Adrenal gland (tissue), 19 donors: Measurements from ENCODE around the gene GNAI3. TPM values are rescaled to one million over a fixed set of nuclear protein-coding genes. Genes with fewer than 3 reads are reported as not detected.

Experiments used
- DNase-seq, 7 donors: peaks; one replicate each; pipeline ENCODE4 v3.0.0-alpha.2; 2019 to 2020
- H3K27ac ChIP-seq, 5 donors: fragments of 200-600 bp; sonication (generic) in 4 of 5; 1 replicate in 3 of 5; 2 replicates in 2 of 5; pipeline versions ENCODE4 v1.5.1 to v1.8.0; 2016 to 2020; ENCODE audit warnings: mild to moderate bottlenecking in 1 of 5
- H3K27me3 ChIP-seq: fragments of 200-600 bp; 2 replicates; pipeline ENCODE4 v1.8.0; 2021
- H3K36me3 ChIP-seq, 2 donors: fragments of 200-600 bp; replicated peaks in 1 of 2; 1 replicate in 1 of 2; 2 replicates in 1 of 2; pipeline versions ENCODE4 v1.5.1 to v1.8.0; 2018 to 2022
- H3K4me1 ChIP-seq, 2 donors: fragments of 200-600 bp; replicated peaks in 1 of 2; 1 replicate in 1 of 2; 2 replicates in 1 of 2; pipeline versions ENCODE4 v1.5.1 to v1.8.0; 2018 to 2021
- H3K4me3 ChIP-seq, 4 donors: fragments of 200-600 bp; sonication (generic) in 3 of 4; one replicate each; pipeline ENCODE4 v1.5.1; 2016 to 2018
- H3K9me3 ChIP-seq, 3 donors: fragments of 200-600 bp; sonication (generic) in 1 of 3; replicated peaks in 1 of 3; 1 replicate in 2 of 3; 2 replicates in 1 of 3; pipeline versions ENCODE4 v1.5.1 to v1.8.0; 2016 to 2021
- POLR2A ChIP-seq, 2 donors: fragments of 450-650 bp; IDR thresholded peaks; one replicate each; pipeline ENCODE4 v1.6.1; 2017; ENCODE audit warnings: antibody characterized with exemption in 2 of 2, mild to moderate bottlenecking in 2 of 2, moderate library complexity in 1 of 2
- WGBS, 4 donors: extraction: QIAGEN DNeasy Blood & Tissue Kit in 2 of 4; methylation state at CpG; one replicate each; pipeline versions ENCODE4 v1.1.5 to v1.1.7; 2013 to 2017; 5-methylcytosine and 5-hydroxymethylcytosine counted together
- intact Hi-C, 2 donors: fragments of 100-400 bp; cut with DNase I; formaldehyde crosslinking; loops; one replicate each; pipeline versions ENCODE4 v1.14.1 to v1.15.0; 2022 to 2023
- long read RNA-seq, 10 donors: library from polyadenylated mRNA in 3 of 10; unstranded in 2 of 10; stranded (forward) in 1 of 10; transcript quantifications; one replicate each; pipeline ENCODE4 v2.0.0 and lab custom pipeline, GENCODE V29; 2021 to 2026
- polyA plus RNA-seq, 3 donors: library from polyadenylated mRNA; stranded (reverse); fragments of 200-250 nt in 2 of 3; fragments of 350-450 nt in 1 of 3; fragmentation: Illumina TruSeq in 1 of 3; extraction: RNeasy Lipid Tissue Mini Kit (QIAGEN cat#74804) in 1 of 3; gene quantifications; one replicate each; pipeline ENCODE4 v1.2.3, GENCODE V29; 2013 to 2014
- total RNA-seq, 9 donors: library from RNA; depleted of rRNA in 4 of 9; stranded (reverse); fragments of >200 nt in 4 of 9; fragments of 120-200 nt in 1 of 9; fragmentation: NEBNext Ultra II Directional in 1 of 9; extraction: Animal tissue kit (Norgen Biotek cat#: 25700) in 1 of 9; gene quantifications; one replicate each; pipeline versions ENCODE4 v1.1.0 to v1.2.4, GENCODE V29; 2013 to 2023
- TF ChIP-seq, protein P1 (sequence below), 6 experiments: fragments of 450-650 bp in 4 of 6; fragments of 200-600 bp in 2 of 6; sonication (generic) in 1 of 6; IDR thresholded peaks; 1 replicate in 5 of 6; 2 replicates in 1 of 6; pipeline versions ENCODE4 v1.5.1 to v1.8.0; 2016 to 2021; ENCODE audit warnings: antibody characterized with exemption in 6 of 6, mild to moderate bottlenecking in 2 of 6, moderate library complexity in 1 of 6
- donor health status: healthy with polysubstance abuse.
- donor health status: Bipolar disorder and iron deficiency.
- donor health status: DM: yes; HTN: yes; CAD: no.
- donor health status: DM: no; HTN: no; CAD: no.
- donor health status: DM: no; HTN: no; CAD: no.
- donor health status: DM: yes; HTN: yes; CAD: no.

GNAI3 gene
- total RNA-seq, result 10 to 100 TPM in 1 of 9 donors, 1 to 10 TPM in 8; 2.8 to 12.0 (median 5.8) TPM
- 1 to 10 TPM; 1.6 to 7.7 (median 2.2) TPM for polyA plus RNA-seq
- long read RNA-seq, donor 1, full-length matches to known transcripts, result 40 of 52 reads
- long read RNA-seq, donor 1, partial matches to known transcripts, result 12 of 52 reads
- long read RNA-seq, donor 1, other reads (novel, unspliced or antisense), result 0 of 52 reads
- long read RNA-seq, donor 2, full-length matches to known transcripts, result 20 of 29 reads
- long read RNA-seq, donor 2, partial matches to known transcripts, result 9 of 29 reads
- long read RNA-seq, donor 2, other reads (novel, unspliced or antisense), result 0 of 29 reads
- long read RNA-seq, donor 3, full-length matches to known transcripts, result 30 of 39 reads
- long read RNA-seq, donor 3, partial matches to known transcripts, result 9 of 39 reads
- long read RNA-seq, donor 3, other reads (novel, unspliced or antisense), result 0 of 39 reads
- long read RNA-seq, donor 4, full-length matches to known transcripts, result 44 of 50 reads
- long read RNA-seq, donor 4, partial matches to known transcripts, result 0 of 50 reads
- long read RNA-seq, donor 4, other reads (novel, unspliced or antisense), result 6 of 50 reads
- long read RNA-seq, donor 5, full-length matches to known transcripts, result 146 of 150 reads
- long read RNA-seq, donor 5, partial matches to known transcripts, result 2 of 150 reads
- long read RNA-seq, donor 5, other reads (novel, unspliced or antisense), result 2 of 150 reads
- long read RNA-seq, donor 6, full-length matches to known transcripts, result 23 of 26 reads
- long read RNA-seq, donor 6, partial matches to known transcripts, result 2 of 26 reads
- long read RNA-seq, donor 6, other reads (novel, unspliced or antisense), result 1 of 26 reads
- long read RNA-seq, donor 7, full-length matches to known transcripts, result 14 of 31 reads
- long read RNA-seq, donor 7, partial matches to known transcripts, result 17 of 31 reads
- long read RNA-seq, donor 7, other reads (novel, unspliced or antisense), result 0 of 31 reads
- long read RNA-seq, donor 8, full-length matches to known transcripts, result 50 of 67 reads
- long read RNA-seq, donor 8, partial matches to known transcripts, result 17 of 67 reads
- long read RNA-seq, donor 8, other reads (novel, unspliced or antisense), result 0 of 67 reads
- long read RNA-seq, donor 9, full-length matches to known transcripts, result 22 of 39 reads
- long read RNA-seq, donor 9, partial matches to known transcripts, result 17 of 39 reads
- long read RNA-seq, donor 9, other reads (novel, unspliced or antisense), result 0 of 39 reads
- long read RNA-seq, donor 10, full-length matches to known transcripts, result 6 of 6 reads
- long read RNA-seq, donor 10, partial matches to known transcripts, result 0 of 6 reads
- long read RNA-seq, donor 10, other reads (novel, unspliced or antisense), result 0 of 6 reads

DNA sequence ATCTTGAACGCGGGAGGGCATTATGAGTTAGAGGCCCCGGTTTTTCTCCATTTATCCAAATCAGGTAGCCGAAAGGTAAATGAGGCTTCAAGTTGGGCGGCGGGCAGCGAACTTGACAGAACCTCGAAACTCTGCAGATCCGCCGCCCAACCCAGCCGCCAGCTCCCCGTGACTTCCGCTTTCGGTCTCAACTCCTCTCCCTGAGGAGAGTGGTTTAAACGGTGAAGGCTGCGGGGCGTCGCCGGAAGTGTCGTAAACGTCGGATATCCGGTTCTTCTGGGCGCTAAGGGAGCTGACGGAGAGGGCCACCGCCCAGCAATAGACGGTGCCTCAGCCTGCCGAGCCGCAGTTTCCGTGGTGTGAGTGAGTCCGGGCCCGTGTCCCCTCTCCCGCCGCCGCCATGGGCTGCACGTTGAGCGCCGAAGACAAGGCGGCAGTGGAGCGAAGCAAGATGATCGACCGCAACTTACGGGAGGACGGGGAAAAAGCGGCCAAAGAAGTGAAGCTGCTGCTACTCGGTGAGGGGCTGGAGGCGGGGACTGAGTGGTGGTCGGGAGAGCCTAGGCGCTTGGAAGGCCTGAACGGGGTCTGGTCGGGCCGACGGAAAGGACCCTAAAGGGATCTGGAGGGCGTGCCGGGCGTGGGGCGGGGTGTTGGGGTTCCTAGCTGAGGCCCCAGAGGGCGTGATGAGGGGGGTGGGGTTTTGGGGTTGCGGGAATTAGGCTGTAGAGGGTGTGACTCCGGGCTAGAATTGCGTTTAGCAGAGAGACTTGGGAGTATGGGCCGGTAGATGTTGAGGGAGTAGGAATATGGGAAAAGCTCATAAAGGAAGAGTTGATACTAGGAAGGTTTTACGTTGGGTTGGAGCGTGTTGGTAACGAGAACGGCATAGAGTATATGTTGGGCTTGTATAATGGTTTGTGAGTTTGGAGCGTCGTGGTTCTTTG is at the start of gene GNAI3:
GNAI3 (plus strand) TSS at position 295 of the 947 bp plus-strand sequence; CDS start at position 401, 106 bp downstream.
- DNase-seq, result peak; percentile 94 to 99 (median 97)
- TF ChIP-seq POLR2A (IDR thresholded peaks at IDR 0.05), result peak; percentile 98 to 99
- TF ChIP-seq, protein P1, sequence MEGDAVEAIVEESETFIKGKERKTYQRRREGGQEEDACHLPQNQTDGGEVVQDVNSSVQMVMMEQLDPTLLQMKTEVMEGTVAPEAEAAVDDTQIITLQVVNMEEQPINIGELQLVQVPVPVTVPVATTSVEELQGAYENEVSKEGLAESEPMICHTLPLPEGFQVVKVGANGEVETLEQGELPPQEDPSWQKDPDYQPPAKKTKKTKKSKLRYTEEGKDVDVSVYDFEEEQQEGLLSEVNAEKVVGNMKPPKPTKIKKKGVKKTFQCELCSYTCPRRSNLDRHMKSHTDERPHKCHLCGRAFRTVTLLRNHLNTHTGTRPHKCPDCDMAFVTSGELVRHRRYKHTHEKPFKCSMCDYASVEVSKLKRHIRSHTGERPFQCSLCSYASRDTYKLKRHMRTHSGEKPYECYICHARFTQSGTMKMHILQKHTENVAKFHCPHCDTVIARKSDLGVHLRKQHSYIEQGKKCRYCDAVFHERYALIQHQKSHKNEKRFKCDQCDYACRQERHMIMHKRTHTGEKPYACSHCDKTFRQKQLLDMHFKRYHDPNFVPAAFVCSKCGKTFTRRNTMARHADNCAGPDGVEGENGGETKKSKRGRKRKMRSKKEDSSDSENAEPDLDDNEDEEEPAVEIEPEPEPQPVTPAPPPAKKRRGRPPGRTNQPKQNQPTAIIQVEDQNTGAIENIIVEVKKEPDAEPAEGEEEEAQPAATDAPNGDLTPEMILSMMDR (IDR thresholded peaks at IDR 0.05), result no peak
- Histone ChIP-seq H3K27ac (peak within 1 kb of the TSS; percentile 79 to 94 (median 90)), H3K27me3 (no peaks in the 10 kb centered on the region), H3K4me3 (peak within 1 kb of the TSS; percentile 26 to 85 (median 66)), H3K4me1 (peaks cover 11 to 45% of the 10 kb centered on the region in 2 donors), H3K9me3 (no peaks in the 10 kb centered on the region), H3K36me3 (no peaks in the 10 kb centered on the region)
- 0 to 1% (median 0%) methylated on average over 55 to 68 of the region's 68 CpGs for WGBS, 4 donors
- intact Hi-C loops, result loop anchor here (5.0 to 10.0 kb wide), 3 partner anchors 79 to 436 kb away; partner anchors contain the start of gene AHCYL1 (in 1 of the 2)

DNA sequence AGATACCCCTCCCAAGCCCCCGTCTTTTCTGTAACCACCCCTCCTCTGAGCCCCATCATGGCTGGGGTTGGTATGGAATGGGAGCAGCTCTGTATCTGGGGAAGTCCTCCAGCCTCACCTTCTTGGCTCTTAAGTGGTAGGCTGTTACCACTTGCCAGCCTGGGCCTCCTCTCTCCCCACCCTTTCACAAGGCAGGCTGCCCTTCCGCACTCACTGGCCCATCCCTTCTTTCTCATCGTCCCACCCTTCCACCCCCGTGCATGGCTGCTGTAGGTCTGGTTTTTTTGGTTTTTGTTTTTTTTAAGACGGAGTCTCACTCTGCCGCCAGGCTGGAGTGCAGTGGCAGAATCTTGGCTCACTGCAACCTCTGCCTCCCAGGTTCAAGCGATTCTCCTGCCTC is 49.3 kb upstream of the GNAI3 start:
- intact Hi-C loops, result no loop called here
- Histone ChIP-seq H3K27ac (peak overlapping the region in 3 of 5 donors; percentile 36 to 74 (median 65)), H3K4me1 (peaks cover 23 to 35% of the 10 kb centered on the region in 2 donors), H3K9me3 (no peaks in the 10 kb centered on the region), H3K4me3 (no peak overlapping the region), H3K27me3 (no peaks in the 10 kb centered on the region), H3K36me3 (peaks cover 0 to 26% of the 10 kb centered on the region in 2 donors)
- DNase-seq, result no peak
- 73 to 83% (median 78%) methylated on average over 7 of the region's 7 CpGs for WGBS, 4 donors
- TF ChIP-seq POLR2A (IDR thresholded peaks at IDR 0.05), result no peak
- TF ChIP-seq, protein P1 (IDR thresholded peaks at IDR 0.05), result no peak

DNA sequence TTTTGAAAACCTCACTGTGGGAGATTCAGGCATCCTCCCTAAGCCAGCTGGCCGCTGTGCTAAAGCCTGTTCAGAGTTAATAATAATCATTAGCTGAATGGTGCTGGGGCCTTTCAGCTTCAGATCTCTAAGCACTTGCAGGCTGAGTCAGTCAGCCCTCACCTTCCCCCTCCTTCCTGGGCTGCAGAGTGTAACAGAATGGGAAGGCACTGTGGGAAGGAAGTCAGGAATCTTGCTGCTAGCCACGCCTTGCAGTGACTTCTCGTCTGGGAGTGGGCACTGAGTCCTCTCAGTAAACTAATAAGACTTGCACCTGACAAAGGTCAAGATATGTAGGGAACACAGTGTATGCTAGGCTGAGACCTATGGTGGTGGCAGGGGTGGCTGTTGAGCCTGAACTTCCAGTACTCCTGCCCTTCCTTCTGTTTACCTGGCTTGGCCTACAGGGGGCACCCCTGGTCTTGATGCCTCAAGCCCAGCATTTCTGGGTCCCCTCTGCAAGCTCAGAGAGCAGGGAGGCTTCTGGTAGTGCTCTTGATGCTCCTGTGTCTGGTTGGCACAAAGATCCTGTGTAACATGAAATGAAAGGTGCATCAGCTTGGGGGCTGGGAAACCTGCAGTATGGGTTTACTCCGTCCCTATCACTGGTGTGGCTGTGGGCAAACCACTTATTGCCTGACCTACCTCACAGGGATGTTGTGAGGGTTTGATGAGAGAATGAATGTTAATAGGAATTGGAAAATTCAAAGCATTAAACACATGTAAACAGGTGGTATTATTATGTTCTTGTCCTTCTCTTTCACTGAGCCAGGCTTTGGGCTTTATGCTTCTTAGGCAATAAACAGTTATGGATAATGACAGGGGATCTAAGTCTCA is 48.5 kb upstream of the GNAI3 start:
- H3K4me3 ChIP-seq, result no peak overlapping the region
- TF ChIP-seq, protein P1 (IDR thresholded peaks at IDR 0.05), result peak in 5 of 6 experiments; percentile 10 to 49 (median 33)
- TF ChIP-seq POLR2A (IDR thresholded peaks at IDR 0.05), result peak in 1 of 2 donors; percentile 33
- peak in 6 of 7 donors; percentile 61 to 78 (median 64) for DNase-seq
- H3K9me3 ChIP-seq, result no peaks in the 10 kb centered on the region
- intact Hi-C loops, result no loop called here
- H3K4me1 ChIP-seq, result peaks cover 17 to 28% of the 10 kb centered on the region in 2 donors
- H3K27me3 ChIP-seq, result no peaks in the 10 kb centered on the region
- WGBS, 4 donors, result 42 to 50% (median 44%) methylated on average over 4 of the region's 4 CpGs
- peak overlapping the region in 3 of 5 donors; percentile 36 to 74 (median 65) for H3K27ac ChIP-seq
- peaks cover 0 to 26% of the 10 kb centered on the region in 2 donors for H3K36me3 ChIP-seq
